OCI-LY3 (cell line): Measurements from ENCODE around the gene ZSWIM6.

ENCODE experiments used
- H2AFZ ChIP-seq: fragments of 200-600, 300-600 bp; shearing (Covaris generic); 2 replicates; pipeline ENCODE4 v1.6.0; 2014; ENCODE audit warnings: antibody characterized with exemption, low read depth, low read length
- H3K27ac ChIP-seq: fragments of 200-600, 300-600 bp; sonication (generic); 2 replicates; pipeline ENCODE4 v1.5.1; 2014; ENCODE audit warnings: mild to moderate bottlenecking, low read length, moderate library complexity, mixed read lengths
- H3K27me3 ChIP-seq: fragments of 200-600, 300-600 bp; sonication (generic); 2 replicates; pipeline ENCODE4 v1.6.1; 2014; ENCODE audit warnings: low read depth, low read length, mixed read lengths
- H3K36me3 ChIP-seq: fragments of 200-600, 300-600 bp; sonication (generic); replicated peaks from 2 replicates; pipeline ENCODE3; 2014; ENCODE audit warnings: low read depth, low read length, mixed read lengths
- H3K4me1 ChIP-seq: fragments of 300-600, 200-600 bp; sonication (generic); 2 replicates; pipeline ENCODE4 v1.6.1; 2014; ENCODE audit warnings: low read length, mixed read lengths
- H3K4me2 ChIP-seq: fragments of 200-600, 300-600 bp; sonication (generic); 2 replicates; pipeline ENCODE4 v1.6.1; 2014; ENCODE audit warnings: low read length, mixed read lengths
- H3K4me3 ChIP-seq: fragments of 300-600, 200-600 bp; sonication (generic); 2 replicates; pipeline ENCODE4 v1.5.1; 2014; ENCODE audit warnings: antibody characterized with exemption, mild to moderate bottlenecking, low read length, moderate library complexity
- H3K79me2 ChIP-seq: fragments of 300-600, 200-600 bp; shearing (Covaris generic); 2 replicates; pipeline ENCODE4 v1.6.1; 2014; ENCODE audit warnings: mild to moderate bottlenecking, low read length, mixed read lengths
- H3K9ac ChIP-seq: fragments of 300-600, 200-600 bp; shearing (Covaris generic); 2 replicates; pipeline ENCODE4 v1.6.0; 2014; ENCODE audit warnings: mild to moderate bottlenecking, low read length, moderate library complexity
- H3K9me3 ChIP-seq: fragments of 200-600, 300-600 bp; shearing (Covaris generic); 2 replicates; pipeline ENCODE4 v1.6.1; 2014; ENCODE audit warnings: low read length, mixed read lengths; ENCODE audit not compliant: insufficient read depth
- H4K20me1 ChIP-seq: fragments of 200-600, 300-600 bp; sonication (generic); 2 replicates; pipeline ENCODE4 v1.6.1; 2016; ENCODE audit warnings: low read length, mixed read lengths; ENCODE audit not compliant: insufficient read depth
- EZH2phosphoT487 ChIP-seq: fragments of 200-600 bp; shearing (Covaris generic); IDR thresholded peaks from 2 replicates; pipeline ENCODE4 v1.6.1; 2018; ENCODE audit warnings: antibody characterized with exemption, mixed run types, low read depth
- TF ChIP-seq, protein P1 (sequence below): fragments of 200-600, 300-600 bp; sonication (generic); IDR thresholded peaks from 2 replicates; pipeline ENCODE4 v1.5.1; 2014; ENCODE audit warnings: antibody characterized with exemption, low read length, low read depth

Gene ZSWIM6

DNA sequence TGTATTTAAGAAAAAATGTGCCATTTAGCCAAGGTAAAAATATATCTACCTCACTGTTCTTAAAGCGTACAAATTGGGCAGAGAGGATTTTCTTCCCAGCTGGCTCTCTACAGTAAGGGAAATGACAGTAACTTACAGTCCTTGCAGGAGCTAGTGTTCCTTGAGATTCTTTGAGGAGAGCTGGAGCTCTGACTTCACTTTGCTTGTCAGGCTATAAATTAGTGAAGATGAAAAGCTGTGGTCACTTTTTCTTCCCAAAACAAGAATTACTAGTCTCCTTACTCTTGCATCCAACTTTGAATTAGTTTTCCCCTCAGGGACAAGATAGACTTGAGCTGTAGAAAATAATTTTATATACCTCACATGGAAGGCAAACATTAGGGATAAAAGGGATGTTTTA lies 129.9 kb downstream of the ZSWIM6 start:
- H3K36me3 ChIP-seq = no peaks in the 10 kb centered on the region
- no peak overlapping the region for H2AFZ ChIP-seq
- TF ChIP-seq, protein P1, sequence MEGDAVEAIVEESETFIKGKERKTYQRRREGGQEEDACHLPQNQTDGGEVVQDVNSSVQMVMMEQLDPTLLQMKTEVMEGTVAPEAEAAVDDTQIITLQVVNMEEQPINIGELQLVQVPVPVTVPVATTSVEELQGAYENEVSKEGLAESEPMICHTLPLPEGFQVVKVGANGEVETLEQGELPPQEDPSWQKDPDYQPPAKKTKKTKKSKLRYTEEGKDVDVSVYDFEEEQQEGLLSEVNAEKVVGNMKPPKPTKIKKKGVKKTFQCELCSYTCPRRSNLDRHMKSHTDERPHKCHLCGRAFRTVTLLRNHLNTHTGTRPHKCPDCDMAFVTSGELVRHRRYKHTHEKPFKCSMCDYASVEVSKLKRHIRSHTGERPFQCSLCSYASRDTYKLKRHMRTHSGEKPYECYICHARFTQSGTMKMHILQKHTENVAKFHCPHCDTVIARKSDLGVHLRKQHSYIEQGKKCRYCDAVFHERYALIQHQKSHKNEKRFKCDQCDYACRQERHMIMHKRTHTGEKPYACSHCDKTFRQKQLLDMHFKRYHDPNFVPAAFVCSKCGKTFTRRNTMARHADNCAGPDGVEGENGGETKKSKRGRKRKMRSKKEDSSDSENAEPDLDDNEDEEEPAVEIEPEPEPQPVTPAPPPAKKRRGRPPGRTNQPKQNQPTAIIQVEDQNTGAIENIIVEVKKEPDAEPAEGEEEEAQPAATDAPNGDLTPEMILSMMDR = no peak
- no peak for TF ChIP-seq EZH2phosphoT487
- no peak overlapping the region for H3K9ac ChIP-seq
- no peak overlapping the region for H3K4me3 ChIP-seq
- H4K20me1 ChIP-seq = peaks cover 2% of the 10 kb centered on the region; the same call in 1 of the 2 replicates
- no peaks in the 10 kb centered on the region for H3K27me3 ChIP-seq
- H3K4me1 ChIP-seq = no peaks in the 10 kb centered on the region
- H3K79me2 ChIP-seq = no peaks in the 10 kb centered on the region
- no peak overlapping the region for H3K27ac ChIP-seq
- no peaks in the 10 kb centered on the region for H3K9me3 ChIP-seq
- no peak overlapping the region for H3K4me2 ChIP-seq

DNA sequence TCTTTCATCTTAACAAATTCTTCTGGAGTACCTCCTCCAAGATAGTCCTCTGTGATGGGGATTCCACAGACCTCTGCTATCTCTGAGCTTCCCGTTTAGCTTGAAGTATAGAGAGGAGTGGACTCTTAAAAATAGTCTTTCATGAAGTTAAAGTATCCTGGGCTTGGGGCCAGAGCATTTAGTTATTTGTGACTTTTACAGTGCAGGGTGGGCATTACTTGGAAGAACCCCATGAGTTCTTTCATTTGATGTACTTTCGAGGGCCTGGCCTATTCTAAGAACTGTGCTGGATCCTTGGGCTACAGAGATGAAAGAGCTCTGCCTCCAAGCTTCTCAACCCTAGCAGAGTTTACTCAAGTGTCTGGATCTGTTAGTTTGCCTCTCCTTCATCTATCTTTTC lies 131.5 kb downstream of the ZSWIM6 start:
- Histone ChIP-seq H4K20me1 (peaks cover 5% of the 10 kb centered on the region; the same call in 1 of the 2 replicates), H3K79me2 (no peaks in the 10 kb centered on the region), H3K27me3 (no peaks in the 10 kb centered on the region), H2AFZ (no peak overlapping the region), H3K9me3 (no peaks in the 10 kb centered on the region), H3K9ac (no peak overlapping the region), H3K27ac (no peak overlapping the region), H3K36me3 (no peaks in the 10 kb centered on the region), H3K4me3 (no peak overlapping the region), H3K4me2 (no peak overlapping the region), H3K4me1 (no peaks in the 10 kb centered on the region)
- TF ChIP-seq, protein P1 = no peak
- no peak for TF ChIP-seq EZH2phosphoT487

DNA sequence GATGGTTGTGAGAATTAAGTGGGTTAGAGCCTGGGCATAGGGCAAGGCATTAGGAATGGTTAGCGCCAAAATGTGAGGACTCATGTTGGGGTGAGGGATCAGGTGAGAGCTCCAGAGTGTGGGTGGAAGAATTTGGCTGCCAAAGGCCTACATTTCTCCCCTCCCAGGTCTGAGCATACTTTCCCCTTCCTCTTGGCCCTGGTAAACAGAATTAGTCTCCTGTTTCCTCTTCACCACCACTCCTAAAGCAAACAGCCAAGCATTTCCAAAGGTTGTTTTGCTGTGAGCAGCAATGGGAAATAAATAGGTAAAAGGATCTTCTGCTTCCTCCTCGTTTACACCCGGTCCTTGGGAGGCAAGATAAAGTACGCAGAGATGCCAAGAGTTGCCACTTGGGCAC lies 132.5 kb downstream of the ZSWIM6 start:
- Histone ChIP-seq H2AFZ (no peak overlapping the region), H3K79me2 (no peaks in the 10 kb centered on the region), H4K20me1 (peaks cover 9% of the 10 kb centered on the region; the same call in 1 of the 2 replicates), H3K4me1 (no peaks in the 10 kb centered on the region), H3K27ac (no peak overlapping the region), H3K9me3 (no peaks in the 10 kb centered on the region), H3K9ac (no peak overlapping the region), H3K36me3 (no peaks in the 10 kb centered on the region), H3K4me3 (no peak overlapping the region), H3K4me2 (no peak overlapping the region), H3K27me3 (no peaks in the 10 kb centered on the region)
- TF ChIP-seq, protein P1 = no peak

DNA sequence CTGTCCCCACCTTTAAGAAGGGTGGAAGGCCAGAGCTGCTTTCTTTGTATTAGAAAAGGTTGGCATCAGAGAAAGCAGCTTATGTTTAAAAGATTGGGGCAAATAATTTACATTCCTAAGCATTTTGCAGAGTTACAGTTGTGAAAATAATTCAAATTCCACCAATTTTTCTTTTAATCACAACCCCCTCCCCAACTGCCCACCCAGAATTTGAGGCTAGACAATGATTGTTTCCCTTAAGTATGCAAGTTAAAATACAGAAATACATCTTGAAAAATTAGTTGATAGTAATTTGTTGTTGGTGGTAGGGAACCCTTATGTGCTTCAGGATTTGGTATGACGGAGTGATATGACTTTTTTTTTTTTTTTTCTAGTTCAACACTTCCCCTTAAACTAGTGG lies 133.0 kb downstream of the ZSWIM6 start:
- no peak overlapping the region for H3K4me3 ChIP-seq
- H3K9ac ChIP-seq = no peak overlapping the region
- H3K27ac ChIP-seq = no peak overlapping the region
- H3K9me3 ChIP-seq = no peaks in the 10 kb centered on the region
- no peaks in the 10 kb centered on the region for H3K4me1 ChIP-seq
- no peak for TF ChIP-seq EZH2phosphoT487
- TF ChIP-seq, protein P1 = no peak
- H2AFZ ChIP-seq = no peak overlapping the region
- no peaks in the 10 kb centered on the region for H3K27me3 ChIP-seq
- H3K36me3 ChIP-seq = no peaks in the 10 kb centered on the region
- no peak overlapping the region for H3K4me2 ChIP-seq
- no peaks in the 10 kb centered on the region for H3K79me2 ChIP-seq
- peaks cover 9% of the 10 kb centered on the region; the same call in 1 of the 2 replicates for H4K20me1 ChIP-seq
